Measurements from ENCODE around the gene LPCAT3. TPM values are rescaled to one million over a fixed set of nuclear protein-coding genes. Genes with fewer than 3 reads are reported as not detected.

LPCAT3 gene
- total and polyA plus RNA-seq, 2 of the 4 experiments (the other 2 are of a cell fraction), result 7.0 to 18.6 TPM

DNA sequence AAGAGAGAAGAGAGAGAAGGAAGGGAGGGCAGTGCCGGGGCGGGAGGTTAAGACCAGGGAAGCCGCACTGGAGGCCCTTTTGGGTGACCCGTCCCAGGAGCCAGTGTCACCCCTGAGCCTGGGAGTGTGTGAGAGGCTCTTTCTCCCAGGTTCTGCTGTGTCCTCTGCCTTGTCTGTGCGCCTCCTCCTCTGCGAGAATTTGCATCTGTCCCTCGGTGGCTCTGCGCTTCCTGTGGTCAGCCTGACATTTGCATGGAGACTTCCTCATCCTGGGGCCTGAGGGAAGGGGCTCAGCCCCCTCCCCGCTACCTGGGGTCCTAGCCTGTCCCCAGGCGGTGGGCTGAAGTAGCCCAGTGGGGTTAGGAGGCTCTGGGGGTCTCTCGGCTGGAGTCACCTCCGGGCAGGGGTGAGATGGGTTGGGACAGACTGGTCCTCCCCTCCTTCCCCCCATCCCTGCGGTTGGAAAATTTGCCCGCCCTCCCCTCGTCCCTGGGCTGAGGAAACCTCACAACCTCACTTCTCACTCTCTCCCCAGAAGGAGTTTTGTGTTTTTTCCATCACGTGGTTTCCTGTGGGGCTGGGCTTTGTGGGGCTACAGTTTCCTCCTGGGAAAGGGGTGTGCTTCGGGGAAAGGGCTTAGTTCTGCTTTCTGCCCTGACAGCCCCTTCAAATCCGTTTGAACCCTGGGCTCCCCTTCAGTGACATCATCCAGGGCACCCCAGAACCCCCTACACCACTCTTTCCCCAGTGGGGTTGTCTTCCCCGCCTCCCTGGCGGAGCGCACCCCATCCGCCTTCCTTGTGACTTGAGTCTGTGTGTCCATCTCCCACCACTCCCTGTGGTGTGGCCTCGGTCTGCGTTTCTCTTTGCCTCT, 64.6 kb downstream of the LPCAT3 start:
- Histone ChIP-seq H2BK20ac (ENCODE audit: low read depth, low read length) (no peak overlapping the region), H3K56ac (ENCODE audit: extremely low read depth, insufficient read depth, low read length) (no peak overlapping the region), H3K23ac (ENCODE audit: low read depth, low read length) (no peak overlapping the region), H3K4me2 (ENCODE audit: low read depth, low read length) (no peak overlapping the region), H2BK120ac (ENCODE audit: low read depth, low read length) (no peak overlapping the region), H3K9me1 (ENCODE audit: insufficient read depth, low read length) (no peaks in the 10 kb centered on the region), H2AK5ac (ENCODE audit: low read depth, low read length) (peak overlapping the region; percentile 46; the same call in 1 of the 2 replicates), H2BK5ac (ENCODE audit: low read depth, low read length, poor library complexity, severe bottlenecking) (no peak overlapping the region), H2AK9ac (replicated peaks; ENCODE audit: low read depth, low read length, poor library complexity) (peak overlapping the region; percentile 81), H3K4me1 (ENCODE audit: control insufficient read depth, insufficient read depth, low read length) (0 out of 2 replicates have a peak, but pooled peaks cover 2% of the 10 kb centered on the region), H3K27ac (ENCODE audit: insufficient read depth, low read length) (no peak overlapping the region), H4K20me1 (ENCODE audit: insufficient read depth, low read length) (no peaks in the 10 kb centered on the region), H4K8ac (ENCODE audit: low read depth in 2 of 2, low read length in 2 of 2) (peak overlapping the region in 1 of 2 experiments; percentile 24; a peak in 2 of 4 replicates), H3K18ac (ENCODE audit: low read depth, low read length) (no peak overlapping the region), H3K9me3 (ENCODE audit: control insufficient read depth, insufficient read depth, low read length) (no peaks in the 10 kb centered on the region), H3K14ac (replicated peaks; ENCODE audit: low read depth, low read length) (peak overlapping the region; percentile 71), H3K36me3 (ENCODE audit: control insufficient read depth, insufficient read depth, low read length) (no peaks in the 10 kb centered on the region), H4K5ac (ENCODE audit: low read depth, low read length) (peak overlapping the region; percentile 9; the same call in 1 of the 2 replicates), H3K4ac (ENCODE audit: low read depth, low read length) (peak overlapping the region; percentile 73; the same call in 1 of the 2 replicates), H3K4me3 (ENCODE audit: insufficient read depth, low read depth, low read length) (no peak overlapping the region), H3K27me3 (ENCODE audit: control insufficient read depth, insufficient read depth, low read length) (no peaks in the 10 kb centered on the region), H4K91ac (ENCODE audit: insufficient read depth, low read depth, low read length) (no peak overlapping the region), H2AFZ (replicated peaks; ENCODE audit: low read length, poor library complexity) (peak overlapping the region; percentile 87), H2BK15ac (ENCODE audit: low read depth, low read length) (no peak overlapping the region; the same call in 2 of the 3 replicates), H3K9ac (ENCODE audit: low read depth, low read length) (no peak overlapping the region), H3K79me1 (ENCODE audit: low read depth in 1 of 2, low read length in 2 of 2) (no peaks in the 10 kb centered on the region)
- intact Hi-C loops (cut with micrococcal nuclease) (no loop called here), dilution Hi-C loops (cut with HindIII; ENCODE audit: low sequenced_read_pairs, unreplicated experiment) (no loop called here), in situ Hi-C loops (cut with MboI; ENCODE audit: low sequenced_read_pairs) (no loop called here)
- TF ChIP-seq BHLHE40 (IDR thresholded peaks at IDR 0.05; ENCODE audit: low read depth, low read length) (no peak), CHD1 (IDR thresholded peaks at IDR 0.05; ENCODE audit: low read depth, low read length) (no peak)
- TF ChIP-seq, protein P1, sequence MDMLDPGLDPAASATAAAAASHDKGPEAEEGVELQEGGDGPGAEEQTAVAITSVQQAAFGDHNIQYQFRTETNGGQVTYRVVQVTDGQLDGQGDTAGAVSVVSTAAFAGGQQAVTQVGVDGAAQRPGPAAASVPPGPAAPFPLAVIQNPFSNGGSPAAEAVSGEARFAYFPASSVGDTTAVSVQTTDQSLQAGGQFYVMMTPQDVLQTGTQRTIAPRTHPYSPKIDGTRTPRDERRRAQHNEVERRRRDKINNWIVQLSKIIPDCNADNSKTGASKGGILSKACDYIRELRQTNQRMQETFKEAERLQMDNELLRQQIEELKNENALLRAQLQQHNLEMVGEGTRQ (IDR thresholded peaks at IDR 0.05; ENCODE audit: low read depth, low read length), result peak; percentile 73
- WGBS, 2 experiments (ENCODE audit: extremely low coverage in 2 of 2, insufficient read length in 1 of 2), result 80% methylated on average over 11 of the region's 24 CpGs; no CpG with 5 or more reads in 1 of the 2 experiments
- ATAC-seq (ENCODE audit: low read depth) (peak; percentile 42; the same call in 1 of the 2 replicates), DNase-seq (no peak)
- BruUV-seq (replicated peaks), result no TSS peak
- ChIA-PET POLR2A (ENCODE audit: unreplicated experiment) (no interaction called here), CTCF (no interaction called here)

Data from IMR-90 (cell line).